ENCODE measurements around the gene FAM98C.

DNA sequence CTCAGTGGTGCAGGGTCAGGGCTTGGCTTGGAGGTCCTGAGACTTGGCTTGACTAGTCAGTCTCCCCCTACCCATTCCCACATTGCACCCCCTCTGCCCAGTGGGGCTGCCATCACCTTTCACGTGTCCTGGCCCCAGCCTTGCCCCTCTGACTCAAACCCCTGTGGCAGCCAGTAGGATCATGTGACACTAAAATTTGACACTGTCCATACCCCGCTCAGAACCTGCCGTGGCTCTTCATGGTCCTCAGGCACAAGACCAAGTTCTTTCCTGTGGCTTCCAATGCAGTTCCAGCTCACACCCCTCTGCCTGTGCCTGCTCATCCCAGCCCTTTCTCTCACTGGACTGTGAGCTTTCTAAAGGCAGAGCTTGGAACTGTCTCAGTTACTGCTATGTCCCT lies 26.3 kb upstream of the FAM98C start:
- TF ChIP-seq, protein P1, sequence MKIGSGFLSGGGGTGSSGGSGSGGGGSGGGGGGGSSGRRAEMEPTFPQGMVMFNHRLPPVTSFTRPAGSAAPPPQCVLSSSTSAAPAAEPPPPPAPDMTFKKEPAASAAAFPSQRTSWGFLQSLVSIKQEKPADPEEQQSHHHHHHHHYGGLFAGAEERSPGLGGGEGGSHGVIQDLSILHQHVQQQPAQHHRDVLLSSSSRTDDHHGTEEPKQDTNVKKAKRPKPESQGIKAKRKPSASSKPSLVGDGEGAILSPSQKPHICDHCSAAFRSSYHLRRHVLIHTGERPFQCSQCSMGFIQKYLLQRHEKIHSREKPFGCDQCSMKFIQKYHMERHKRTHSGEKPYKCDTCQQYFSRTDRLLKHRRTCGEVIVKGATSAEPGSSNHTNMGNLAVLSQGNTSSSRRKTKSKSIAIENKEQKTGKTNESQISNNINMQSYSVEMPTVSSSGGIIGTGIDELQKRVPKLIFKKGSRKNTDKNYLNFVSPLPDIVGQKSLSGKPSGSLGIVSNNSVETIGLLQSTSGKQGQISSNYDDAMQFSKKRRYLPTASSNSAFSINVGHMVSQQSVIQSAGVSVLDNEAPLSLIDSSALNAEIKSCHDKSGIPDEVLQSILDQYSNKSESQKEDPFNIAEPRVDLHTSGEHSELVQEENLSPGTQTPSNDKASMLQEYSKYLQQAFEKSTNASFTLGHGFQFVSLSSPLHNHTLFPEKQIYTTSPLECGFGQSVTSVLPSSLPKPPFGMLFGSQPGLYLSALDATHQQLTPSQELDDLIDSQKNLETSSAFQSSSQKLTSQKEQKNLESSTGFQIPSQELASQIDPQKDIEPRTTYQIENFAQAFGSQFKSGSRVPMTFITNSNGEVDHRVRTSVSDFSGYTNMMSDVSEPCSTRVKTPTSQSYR (CRISPR knock-in tag; IDR thresholded peaks at IDR 0.05) = no peak
- TF ChIP-seq, protein P2, sequence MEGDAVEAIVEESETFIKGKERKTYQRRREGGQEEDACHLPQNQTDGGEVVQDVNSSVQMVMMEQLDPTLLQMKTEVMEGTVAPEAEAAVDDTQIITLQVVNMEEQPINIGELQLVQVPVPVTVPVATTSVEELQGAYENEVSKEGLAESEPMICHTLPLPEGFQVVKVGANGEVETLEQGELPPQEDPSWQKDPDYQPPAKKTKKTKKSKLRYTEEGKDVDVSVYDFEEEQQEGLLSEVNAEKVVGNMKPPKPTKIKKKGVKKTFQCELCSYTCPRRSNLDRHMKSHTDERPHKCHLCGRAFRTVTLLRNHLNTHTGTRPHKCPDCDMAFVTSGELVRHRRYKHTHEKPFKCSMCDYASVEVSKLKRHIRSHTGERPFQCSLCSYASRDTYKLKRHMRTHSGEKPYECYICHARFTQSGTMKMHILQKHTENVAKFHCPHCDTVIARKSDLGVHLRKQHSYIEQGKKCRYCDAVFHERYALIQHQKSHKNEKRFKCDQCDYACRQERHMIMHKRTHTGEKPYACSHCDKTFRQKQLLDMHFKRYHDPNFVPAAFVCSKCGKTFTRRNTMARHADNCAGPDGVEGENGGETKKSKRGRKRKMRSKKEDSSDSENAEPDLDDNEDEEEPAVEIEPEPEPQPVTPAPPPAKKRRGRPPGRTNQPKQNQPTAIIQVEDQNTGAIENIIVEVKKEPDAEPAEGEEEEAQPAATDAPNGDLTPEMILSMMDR (IDR thresholded peaks at IDR 0.05) = no peak
- TF ChIP-seq RORB (CRISPR knock-in tag; IDR thresholded peaks at IDR 0.05) (no peak), SOX15 (CRISPR knock-in tag; IDR thresholded peaks at IDR 0.05) (no peak), CBFB (CRISPR knock-in tag; IDR thresholded peaks at IDR 0.05; ENCODE audit: low read depth) (no peak), TCF7 (CRISPR knock-in tag; IDR thresholded peaks at IDR 0.05; ENCODE audit: low read depth) (no peak)
- TF ChIP-seq, protein P3, sequence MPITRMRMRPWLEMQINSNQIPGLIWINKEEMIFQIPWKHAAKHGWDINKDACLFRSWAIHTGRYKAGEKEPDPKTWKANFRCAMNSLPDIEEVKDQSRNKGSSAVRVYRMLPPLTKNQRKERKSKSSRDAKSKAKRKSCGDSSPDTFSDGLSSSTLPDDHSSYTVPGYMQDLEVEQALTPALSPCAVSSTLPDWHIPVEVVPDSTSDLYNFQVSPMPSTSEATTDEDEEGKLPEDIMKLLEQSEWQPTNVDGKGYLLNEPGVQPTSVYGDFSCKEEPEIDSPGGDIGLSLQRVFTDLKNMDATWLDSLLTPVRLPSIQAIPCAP (CRISPR knock-in tag; IDR thresholded peaks at IDR 0.05) = no peak
- TF ChIP-seq, protein P4, sequence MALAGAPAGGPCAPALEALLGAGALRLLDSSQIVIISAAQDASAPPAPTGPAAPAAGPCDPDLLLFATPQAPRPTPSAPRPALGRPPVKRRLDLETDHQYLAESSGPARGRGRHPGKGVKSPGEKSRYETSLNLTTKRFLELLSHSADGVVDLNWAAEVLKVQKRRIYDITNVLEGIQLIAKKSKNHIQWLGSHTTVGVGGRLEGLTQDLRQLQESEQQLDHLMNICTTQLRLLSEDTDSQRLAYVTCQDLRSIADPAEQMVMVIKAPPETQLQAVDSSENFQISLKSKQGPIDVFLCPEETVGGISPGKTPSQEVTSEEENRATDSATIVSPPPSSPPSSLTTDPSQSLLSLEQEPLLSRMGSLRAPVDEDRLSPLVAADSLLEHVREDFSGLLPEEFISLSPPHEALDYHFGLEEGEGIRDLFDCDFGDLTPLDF (CRISPR knock-in tag; IDR thresholded peaks at IDR 0.05) = no peak
- TF ChIP-seq, protein P5, sequence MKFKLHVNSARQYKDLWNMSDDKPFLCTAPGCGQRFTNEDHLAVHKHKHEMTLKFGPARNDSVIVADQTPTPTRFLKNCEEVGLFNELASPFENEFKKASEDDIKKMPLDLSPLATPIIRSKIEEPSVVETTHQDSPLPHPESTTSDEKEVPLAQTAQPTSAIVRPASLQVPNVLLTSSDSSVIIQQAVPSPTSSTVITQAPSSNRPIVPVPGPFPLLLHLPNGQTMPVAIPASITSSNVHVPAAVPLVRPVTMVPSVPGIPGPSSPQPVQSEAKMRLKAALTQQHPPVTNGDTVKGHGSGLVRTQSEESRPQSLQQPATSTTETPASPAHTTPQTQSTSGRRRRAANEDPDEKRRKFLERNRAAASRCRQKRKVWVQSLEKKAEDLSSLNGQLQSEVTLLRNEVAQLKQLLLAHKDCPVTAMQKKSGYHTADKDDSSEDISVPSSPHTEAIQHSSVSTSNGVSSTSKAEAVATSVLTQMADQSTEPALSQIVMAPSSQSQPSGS (CRISPR knock-in tag; IDR thresholded peaks at IDR 0.05; ENCODE audit: borderline replicate concordance, low read depth) = no peak

Data from WTC11 (cell line).